ENCODE results near the gene TBX4. TPM values are rescaled to one million over a fixed set of nuclear protein-coding genes. Genes with fewer than 3 reads are reported as not detected.

The TBX4 gene
- total RNA-seq, 2 donors from 2014 or later: not detected

DNA sequence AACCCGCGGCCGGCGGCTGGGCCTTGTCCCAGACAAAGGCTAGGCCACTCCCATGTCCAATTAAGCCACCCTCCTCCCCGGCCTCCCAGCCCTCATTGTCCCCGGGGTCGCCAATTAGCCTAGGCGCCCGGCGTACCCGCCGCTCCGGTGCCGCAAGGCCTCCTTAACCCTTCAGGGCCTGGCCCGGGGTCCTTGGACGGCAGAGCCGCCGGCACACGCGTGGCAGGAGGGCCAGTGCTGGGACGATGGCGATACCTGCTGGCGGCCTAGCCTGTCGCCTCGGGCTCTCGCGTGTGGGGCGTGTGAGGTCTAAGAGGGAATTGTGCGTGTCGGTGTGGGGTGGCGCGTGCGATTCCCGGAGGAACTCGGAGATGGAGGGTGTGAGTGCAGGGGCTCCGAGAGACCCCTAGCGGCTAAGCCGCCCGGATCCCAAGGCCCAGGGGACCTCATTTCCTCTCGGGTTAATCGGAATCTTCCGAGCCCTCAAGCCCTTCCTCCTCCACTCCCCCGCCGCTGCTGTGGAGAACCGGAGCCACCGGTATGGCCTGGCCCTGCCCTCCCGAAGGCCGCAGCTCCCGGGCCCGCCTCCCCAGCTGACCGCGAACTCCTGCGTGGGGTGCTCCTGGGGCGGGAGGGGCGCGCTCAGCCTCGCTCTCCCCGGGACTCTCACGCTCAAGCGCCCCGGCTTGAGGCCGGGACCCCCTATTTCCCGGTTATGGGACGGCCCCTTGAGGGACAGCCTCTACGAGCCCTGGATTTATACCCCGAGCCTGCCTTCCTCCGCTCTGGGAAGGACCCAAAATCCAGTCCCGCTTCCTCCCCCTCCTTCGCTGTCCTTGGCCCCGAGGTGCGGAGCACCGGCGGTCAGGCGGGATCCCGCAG is 40.7 kb upstream of the TBX4 start:
- DNase-seq: peak; percentile 58
- intact Hi-C loops (cut with DNase I): loop anchor here (10.0 kb wide), 2 partner anchors 143 to 423 kb away; no protein-coding TSS in a partner anchor
- peak; percentile 49 to 52 for ATAC-seq

DNA sequence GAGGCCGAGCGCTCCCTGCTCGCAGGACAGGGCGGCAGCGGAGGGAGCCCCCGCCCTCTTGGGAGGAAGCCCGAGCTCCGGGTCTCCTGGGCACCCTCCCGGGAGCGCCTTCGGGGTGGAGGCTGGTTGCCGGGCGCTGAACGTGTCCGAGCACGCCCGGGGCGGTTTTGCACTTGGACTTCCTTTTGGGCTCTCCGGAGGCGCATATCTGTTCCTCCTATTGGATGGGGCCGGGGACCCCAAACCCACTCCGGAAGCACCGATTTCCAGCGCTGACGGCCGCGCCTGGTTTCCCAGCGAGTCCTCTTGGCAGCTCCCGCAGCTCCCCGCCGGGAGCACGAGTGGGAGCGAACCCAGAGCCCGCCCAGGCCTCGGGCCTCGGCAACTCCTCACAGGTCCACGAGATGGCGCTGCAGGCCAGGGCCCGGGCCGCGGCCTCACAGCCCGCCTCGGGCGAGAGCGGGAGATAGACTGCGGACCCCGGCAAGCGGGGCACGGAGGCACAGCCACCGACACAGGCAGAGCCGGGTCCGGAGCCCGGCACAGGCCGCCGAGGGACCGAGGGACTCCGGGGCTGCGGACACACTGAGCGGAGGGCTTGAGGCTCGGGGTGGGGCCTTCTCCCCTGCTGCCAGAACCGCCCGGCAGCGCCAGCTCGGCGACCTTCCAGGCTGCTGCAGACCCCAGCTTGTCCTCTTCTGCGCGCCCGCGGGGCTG is 39.9 kb upstream of the TBX4 start:
- ATAC-seq (peak; percentile 77 to 83), DNase-seq (peak; percentile 86)
- intact Hi-C loops (cut with DNase I): loop anchor here (10.0 kb wide), 2 partner anchors 142 to 422 kb away; no protein-coding TSS in a partner anchor

DNA sequence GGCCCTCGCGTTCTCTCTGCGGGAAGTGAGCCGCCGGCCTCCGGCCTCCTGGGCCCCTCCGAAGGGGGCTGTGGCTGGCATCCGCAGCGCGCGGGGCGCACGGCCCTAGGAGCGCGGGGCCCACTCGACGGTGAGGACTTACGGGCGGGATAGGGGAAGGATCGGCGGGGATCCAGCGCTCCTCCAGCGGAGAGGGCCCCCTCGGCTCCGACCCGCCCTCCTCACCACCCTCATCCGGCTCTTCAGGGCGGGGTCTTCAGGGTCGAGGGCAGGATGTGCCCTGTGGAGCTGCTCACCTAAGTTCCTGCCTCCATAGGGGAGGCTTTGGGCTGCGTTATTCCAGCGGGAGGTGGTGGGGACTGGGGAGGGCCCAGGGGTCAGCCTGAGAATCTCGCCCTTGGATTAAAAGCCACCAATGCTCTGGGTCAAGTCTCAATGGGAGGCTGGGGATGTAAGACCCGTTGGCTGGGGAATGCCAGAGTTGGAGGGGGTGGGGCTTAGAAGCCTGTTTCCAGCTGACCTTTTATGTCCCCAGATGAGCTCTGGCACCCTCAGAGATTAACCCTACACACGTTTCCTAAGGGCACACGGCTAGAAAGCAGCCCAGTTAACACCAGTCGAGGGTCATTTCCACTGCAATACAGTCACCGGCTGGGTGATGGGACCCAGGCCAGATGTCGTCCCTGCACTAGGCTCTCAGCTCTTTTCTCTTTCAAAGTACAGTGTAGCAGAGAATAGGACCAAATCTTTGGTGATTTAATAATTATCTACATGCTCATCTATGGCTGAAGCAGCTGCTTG is 39.2 kb upstream of the TBX4 start:
- peak in 1 of 2 donors; percentile 0 for ATAC-seq
- intact Hi-C loops (cut with DNase I): loop anchor here (10.0 kb wide), 2 partner anchors 142 to 422 kb away; no protein-coding TSS in a partner anchor
- DNase-seq: peak; percentile 16

- intact Hi-C loops (cut with DNase I): loop anchor here (10.0 kb wide), 2 partner anchors 141 to 421 kb away; no protein-coding TSS in a partner anchor
- ATAC-seq (no peak), DNase-seq (no peak)
Observed at GRCh38 chr17:61413661-61414126, 38.5 kb upstream of the TBX4 start.

DNA sequence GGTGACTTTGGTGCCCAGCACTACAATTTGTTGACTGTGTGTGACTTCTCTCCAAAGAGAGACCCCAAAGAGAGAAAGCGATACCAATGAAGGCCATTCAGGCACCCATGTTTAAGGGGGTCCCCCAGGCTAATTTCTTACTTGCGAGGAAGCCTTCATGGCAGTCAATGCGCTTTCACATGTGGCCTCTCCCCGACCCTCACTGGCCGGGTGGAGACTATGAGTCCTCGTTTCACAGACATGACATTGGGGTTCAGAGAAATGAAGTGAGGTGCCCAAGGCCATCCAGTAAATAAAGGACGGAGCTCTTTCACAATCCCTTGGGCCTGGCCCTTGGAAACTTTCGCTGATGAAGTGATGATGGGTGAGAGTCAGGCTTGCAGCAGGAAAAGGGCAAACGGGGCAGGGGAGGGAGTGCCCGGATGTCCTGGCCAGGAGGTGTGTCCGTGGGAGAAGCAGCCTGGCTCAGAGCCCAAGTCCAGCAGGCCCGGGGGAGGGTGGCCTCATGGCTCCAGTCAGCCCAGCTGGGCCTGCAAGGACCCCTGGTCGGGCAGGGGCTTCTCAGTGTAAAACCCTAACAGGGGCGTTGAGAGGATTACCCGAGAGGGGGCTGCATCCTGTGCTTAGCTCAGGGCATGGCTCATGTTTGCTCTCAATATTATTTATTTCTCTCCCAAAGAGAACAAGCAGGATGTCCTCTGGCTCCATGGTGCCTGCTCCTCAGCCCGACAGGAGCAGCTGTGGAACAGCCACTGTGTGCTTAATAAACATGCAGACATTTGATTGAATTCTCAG is 37.9 kb upstream of the TBX4 start:
- ATAC-seq: no peak
- DNase-seq: peak; percentile 51
- intact Hi-C loops (cut with DNase I): loop anchor here (10.0 kb wide), 2 partner anchors 140 to 420 kb away; no protein-coding TSS in a partner anchor

DNA sequence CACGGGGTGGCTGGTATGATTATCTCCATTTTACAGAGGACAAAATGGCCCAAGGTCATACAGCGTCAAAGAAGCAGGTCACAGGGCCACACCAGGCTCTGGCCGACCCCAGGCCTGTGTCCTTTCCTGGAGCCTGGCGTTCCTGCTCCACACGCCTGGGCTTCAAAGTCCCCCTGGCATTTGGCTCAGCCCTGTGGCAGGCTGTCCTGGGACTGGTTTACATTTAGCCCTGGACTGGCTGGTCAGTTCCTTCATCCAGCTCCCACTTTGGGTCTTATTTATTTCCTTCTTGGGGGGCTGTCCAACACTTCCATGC is 37.3 kb upstream of the TBX4 start:
- intact Hi-C loops (cut with DNase I): loop anchor here (5.0 to 10.0 kb wide), 4 partner anchors 137 to 652 kb away; partner anchors contain the start of gene MED13 (in 1 of the 2)
- ATAC-seq (no peak), DNase-seq (no peak)

- no peak for ATAC-seq
- DNase-seq: no peak
- intact Hi-C loops (cut with DNase I): loop anchor here (5.0 to 10.0 kb wide), 4 partner anchors 137 to 652 kb away; partner anchors contain the start of gene MED13 (in 1 of the 2)
Observed at GRCh38 chr17:61415374-61416210, 36.6 kb upstream of the TBX4 start.

- intact Hi-C loops (cut with DNase I): loop anchor here (5.0 to 10.0 kb wide), 4 partner anchors 136 to 651 kb away; partner anchors contain the start of gene MED13 (in 1 of the 2)
- DNase-seq (no peak), ATAC-seq (no peak)
Observed at GRCh38 chr17:61416211-61416539, 36.0 kb upstream of the TBX4 start.

DNA sequence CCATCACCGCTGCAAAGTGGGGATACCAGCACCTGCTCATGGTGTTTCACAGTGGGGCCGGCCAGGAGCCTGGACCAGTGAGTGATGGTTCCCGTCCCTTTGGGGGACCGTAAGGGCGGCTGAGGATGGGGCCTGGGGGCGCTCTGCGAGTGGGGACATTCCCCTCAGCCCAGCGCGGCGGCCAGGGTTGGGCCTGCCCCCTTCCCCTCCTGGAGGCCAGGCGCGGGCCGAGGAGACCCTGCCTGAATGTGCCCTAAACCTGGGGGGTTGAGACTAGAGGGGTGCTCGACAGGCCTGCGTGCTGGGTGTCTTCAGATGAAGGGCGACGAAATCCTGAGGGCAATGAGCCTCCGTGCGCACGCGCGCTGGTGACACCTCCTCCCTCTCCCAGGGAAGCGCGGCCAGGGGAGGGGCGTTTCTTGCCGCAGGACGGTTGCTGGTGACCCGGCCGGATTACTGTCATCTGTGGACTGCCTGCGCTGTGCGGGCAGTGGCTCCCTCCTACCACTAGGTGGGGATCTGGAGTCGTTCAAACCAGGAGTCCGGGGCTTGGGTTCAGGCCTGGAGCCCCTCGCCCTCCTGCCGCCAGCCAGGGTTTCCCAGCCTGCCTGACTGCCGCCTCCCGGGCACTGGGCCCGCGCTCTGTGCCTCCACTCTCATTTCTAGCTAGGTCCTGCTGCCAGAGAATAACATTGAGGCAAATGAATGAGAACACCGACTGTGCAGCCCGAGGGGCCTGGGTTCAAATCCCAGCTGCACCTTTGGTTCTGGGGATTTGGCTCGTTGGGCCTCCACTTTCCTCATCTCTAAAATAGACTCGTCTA is 35.5 kb upstream of the TBX4 start:
- peak; percentile 92 for DNase-seq
- peak; percentile 72 to 81 for ATAC-seq
- intact Hi-C loops (cut with DNase I): loop anchor here (5.0 to 10.0 kb wide), 4 partner anchors 136 to 651 kb away; partner anchors contain the start of gene MED13 (in 1 of the 2)

GRCh38 chr17:61418449-61418848 is 33.8 kb upstream of the TBX4 start:
- ATAC-seq (no peak), DNase-seq (no peak)
- intact Hi-C loops (cut with DNase I): loop anchor here (5.0 to 10.0 kb wide), 4 partner anchors 134 to 649 kb away; partner anchors contain the start of gene MED13 (in 1 of the 2)

GRCh38 chr17:61419496-61420046 is 32.7 kb upstream of the TBX4 start:
- no peak for DNase-seq
- ATAC-seq: no peak
- intact Hi-C loops (cut with DNase I): loop anchor here (5.0 to 10.0 kb wide), 4 partner anchors 133 to 648 kb away; partner anchors contain the start of gene MED13 (in 1 of the 2)

GRCh38 chr17:61420052-61420451 is 32.2 kb upstream of the TBX4 start:
- DNase-seq: no peak
- no peak for ATAC-seq
- intact Hi-C loops (cut with DNase I): no loop called here

DNA sequence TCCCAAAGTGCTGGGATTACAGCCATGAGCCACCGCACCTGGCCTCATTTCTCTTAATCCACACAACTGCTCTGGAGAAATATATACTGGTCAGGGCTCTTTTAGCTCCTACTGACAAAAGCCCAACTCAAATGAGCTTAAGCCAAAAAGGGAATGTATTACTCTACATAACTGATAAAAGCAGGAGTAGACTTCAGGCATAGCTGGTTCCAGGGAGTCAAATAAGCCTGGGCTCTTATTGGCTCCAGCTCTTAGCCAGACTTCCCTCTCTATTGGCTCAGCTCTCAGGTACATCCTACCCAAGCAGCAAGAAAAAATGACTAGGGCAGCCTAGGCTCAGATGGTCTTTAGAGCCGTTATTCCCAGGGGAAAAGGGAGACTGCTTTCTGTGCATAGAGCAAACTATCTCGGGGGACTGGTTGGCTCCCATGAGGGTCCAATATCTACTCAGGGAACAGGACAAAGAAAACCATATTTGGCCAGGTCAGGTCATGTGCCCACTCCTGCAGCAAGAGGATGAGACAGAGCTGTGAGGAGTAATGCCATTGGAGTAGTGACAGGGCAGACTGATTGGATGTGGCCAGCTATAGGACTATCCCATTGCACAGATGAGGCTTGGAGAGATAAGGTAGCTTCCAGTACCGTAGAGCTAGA is 31.4 kb upstream of the TBX4 start:
- intact Hi-C loops (cut with DNase I): no loop called here
- no peak for ATAC-seq

DNA sequence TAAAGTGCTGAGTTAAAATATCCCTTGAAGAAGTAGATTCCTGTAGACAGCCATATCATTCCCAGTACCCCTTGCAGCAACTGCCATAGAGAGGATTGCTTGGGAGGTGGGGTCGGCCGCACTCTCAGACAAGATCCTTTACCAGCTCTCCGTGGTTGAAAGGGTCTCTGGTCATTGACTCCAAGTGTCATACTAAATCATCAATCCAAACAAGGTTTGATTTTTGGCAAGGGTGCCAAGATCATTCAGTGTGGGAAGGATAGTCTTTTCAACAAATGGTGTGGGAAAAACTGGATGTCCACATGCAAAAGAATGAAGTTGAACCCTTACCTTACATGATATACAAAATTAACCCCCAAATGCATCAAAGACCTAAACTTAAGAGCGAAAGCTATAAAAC is 30.8 kb upstream of the TBX4 start:
- intact Hi-C loops (cut with DNase I): no loop called here
- ATAC-seq (no peak), DNase-seq (no peak)

More for the DNA sequence above, 31.4 kb upstream of the TBX4 start:
- DNase-seq: no peak

- DNase-seq (no peak), ATAC-seq (no peak)
- intact Hi-C loops (cut with DNase I): no loop called here
Observed at GRCh38 chr17:61422116-61422799, 30.0 kb upstream of the TBX4 start.
